HFFc6 (cell line): ENCODE measurements around the gene EPHA1. TPM values are rescaled to one million over a fixed set of nuclear protein-coding genes. Genes with fewer than 3 reads are reported as not detected.
"Not testable (repeated sequence)": the region's sequence is repeated elsewhere in the genome, so short reads cannot be mapped to it uniquely, and the experiment has no call there.

Source experiments
- DNase-seq: peaks from one replicate; pipeline ENCODE4 v3.0.0-alpha.2; 2018
- H3K27ac Mint-ChIP-seq: 2 replicates; pipeline ENCODE4 v1.8.0; 2020; ENCODE audit warnings: mild to moderate bottlenecking, mixed read lengths
- H3K27me3 Mint-ChIP-seq: 2 replicates; pipeline ENCODE4 v1.8.0; 2021; ENCODE audit warnings: mild to moderate bottlenecking, moderate library complexity, mixed read lengths; ENCODE audit not compliant: insufficient read depth
- H3K36me3 Mint-ChIP-seq: 2 replicates; pipeline ENCODE4 v1.8.0; 2021; ENCODE audit warnings: low read depth, mixed read lengths
- H3K4me1 Mint-ChIP-seq: 2 replicates; pipeline ENCODE4 v1.8.0; 2020; ENCODE audit warnings: low read depth, mixed read lengths
- H3K4me3 Mint-ChIP-seq: 2 replicates; pipeline ENCODE4 v1.8.0; 2020; ENCODE audit warnings: mild to moderate bottlenecking, moderate library complexity, mixed read lengths
- H3K9me3 Mint-ChIP-seq: 2 replicates; pipeline ENCODE4 v1.8.0; 2020; ENCODE audit warnings: mild to moderate bottlenecking, mixed read lengths
- total RNA-seq, 6 experiments: library from RNA; stranded (reverse); fragmentation: NEBNext Ultra II Directional; extraction: Animal tissue kit (Norgen Biotek cat#: 25700); gene quantifications; 2 replicates in 1 of 6; 3 replicates in 5 of 6; pipeline ENCODE4 v1.2.3, GENCODE V29; 2021
- TF ChIP-seq, protein P1 (sequence below): fragments of 200-600 bp; sonication (generic); IDR thresholded peaks from 2 replicates; pipeline ENCODE4 v1.5.0; 2021; ENCODE audit warnings: antibody characterized with exemption, mild to moderate bottlenecking

Gene EPHA1
- total RNA-seq, 6 experiments from 2014 or later: not detected

DNA sequence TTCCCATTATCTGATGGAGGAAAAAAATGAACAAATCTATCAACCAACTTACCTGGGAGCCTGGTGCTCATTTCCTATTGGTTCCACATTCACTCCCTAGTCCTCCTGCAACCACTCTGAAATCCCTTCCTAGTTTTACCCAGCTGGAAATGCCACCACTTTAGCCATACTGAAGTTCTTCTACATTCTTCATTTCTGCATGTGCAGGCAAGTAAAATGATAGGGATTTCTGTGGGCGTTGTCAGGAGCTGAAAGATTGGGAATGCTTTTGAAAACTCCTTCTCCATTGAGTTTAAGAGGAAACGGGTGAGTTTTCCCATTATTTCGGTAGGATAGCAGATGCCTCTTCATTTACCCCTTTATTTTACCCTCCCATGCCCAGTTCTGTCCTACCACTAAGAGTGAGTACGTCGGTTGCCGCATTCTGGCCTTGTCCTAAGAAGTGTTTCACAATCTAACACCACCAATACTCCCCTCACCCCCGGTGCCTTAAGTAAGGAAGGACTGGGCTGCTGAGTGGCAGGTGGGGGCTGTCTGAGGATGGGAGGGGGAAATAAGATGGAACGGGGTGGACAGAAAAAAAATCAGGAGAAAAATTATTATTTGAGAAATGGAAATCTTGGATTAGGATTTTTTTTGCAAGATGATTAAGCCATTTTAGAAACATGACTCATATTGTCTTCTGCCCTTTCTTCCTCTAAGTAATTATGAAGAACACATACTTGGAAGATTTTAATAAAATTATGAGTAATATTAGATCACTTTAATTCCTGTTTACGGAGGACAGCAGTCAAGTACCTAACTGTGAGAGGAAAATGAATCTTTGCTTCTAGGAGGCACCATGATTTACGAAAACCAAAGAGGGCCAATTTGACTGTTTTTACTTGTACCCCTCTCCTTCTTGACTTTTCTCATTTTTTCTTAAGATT lies 21.4 kb upstream of the EPHA1 start:
- no peak for DNase-seq
- TF ChIP-seq, protein P1, sequence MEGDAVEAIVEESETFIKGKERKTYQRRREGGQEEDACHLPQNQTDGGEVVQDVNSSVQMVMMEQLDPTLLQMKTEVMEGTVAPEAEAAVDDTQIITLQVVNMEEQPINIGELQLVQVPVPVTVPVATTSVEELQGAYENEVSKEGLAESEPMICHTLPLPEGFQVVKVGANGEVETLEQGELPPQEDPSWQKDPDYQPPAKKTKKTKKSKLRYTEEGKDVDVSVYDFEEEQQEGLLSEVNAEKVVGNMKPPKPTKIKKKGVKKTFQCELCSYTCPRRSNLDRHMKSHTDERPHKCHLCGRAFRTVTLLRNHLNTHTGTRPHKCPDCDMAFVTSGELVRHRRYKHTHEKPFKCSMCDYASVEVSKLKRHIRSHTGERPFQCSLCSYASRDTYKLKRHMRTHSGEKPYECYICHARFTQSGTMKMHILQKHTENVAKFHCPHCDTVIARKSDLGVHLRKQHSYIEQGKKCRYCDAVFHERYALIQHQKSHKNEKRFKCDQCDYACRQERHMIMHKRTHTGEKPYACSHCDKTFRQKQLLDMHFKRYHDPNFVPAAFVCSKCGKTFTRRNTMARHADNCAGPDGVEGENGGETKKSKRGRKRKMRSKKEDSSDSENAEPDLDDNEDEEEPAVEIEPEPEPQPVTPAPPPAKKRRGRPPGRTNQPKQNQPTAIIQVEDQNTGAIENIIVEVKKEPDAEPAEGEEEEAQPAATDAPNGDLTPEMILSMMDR: no peak
- Mint-ChIP-seq H3K9me3 (no peaks in the 10 kb centered on the region), H3K4me1 (peaks cover 27% of the 10 kb centered on the region), H3K27ac (peak overlapping the region; percentile 66), H3K36me3 (no peaks in the 10 kb centered on the region), H3K27me3 (no peaks in the 10 kb centered on the region), H3K4me3 (peak overlapping the region; percentile 9; the same call in 1 of the 2 replicates)

DNA sequence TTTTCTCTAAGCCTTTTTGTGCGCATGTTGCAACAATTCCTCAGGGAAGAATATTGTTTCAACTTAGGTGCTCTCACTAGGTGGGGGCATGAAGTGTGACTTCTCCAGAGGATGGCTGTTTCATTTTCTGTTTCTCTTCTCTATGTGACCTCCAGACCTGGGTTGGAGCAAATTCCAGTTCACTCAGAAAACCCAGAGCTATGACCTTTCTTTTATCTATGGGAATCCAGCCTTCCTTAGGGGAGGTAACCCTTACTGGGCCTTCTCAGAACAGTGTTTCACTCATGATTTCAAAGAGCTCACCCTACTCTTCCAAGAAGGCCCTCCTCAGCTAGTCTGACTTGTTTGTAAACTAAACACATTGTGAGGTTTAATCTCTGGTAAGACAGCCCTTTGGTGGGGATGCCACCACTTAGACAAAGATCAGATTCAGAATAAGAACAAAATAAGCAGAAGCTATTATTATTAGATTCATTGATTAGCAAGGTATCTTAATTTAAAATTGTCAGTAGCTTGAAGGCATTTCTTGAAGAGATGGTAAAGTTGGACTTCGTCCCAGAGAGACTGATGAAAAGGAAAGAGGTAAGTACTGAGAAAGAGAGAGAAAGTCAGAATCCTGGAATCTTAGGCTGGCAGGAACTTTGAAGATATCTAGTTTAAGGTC lies 18.0 kb upstream of the EPHA1 start:
- Mint-ChIP-seq H3K27ac (no peak overlapping the region), H3K4me1 (peaks cover 27% of the 10 kb centered on the region), H3K36me3 (no peaks in the 10 kb centered on the region), H3K9me3 (no peaks in the 10 kb centered on the region), H3K27me3 (no peaks in the 10 kb centered on the region), H3K4me3 (no peak overlapping the region)
- DNase-seq: no peak
- TF ChIP-seq, protein P1: no peak

DNA sequence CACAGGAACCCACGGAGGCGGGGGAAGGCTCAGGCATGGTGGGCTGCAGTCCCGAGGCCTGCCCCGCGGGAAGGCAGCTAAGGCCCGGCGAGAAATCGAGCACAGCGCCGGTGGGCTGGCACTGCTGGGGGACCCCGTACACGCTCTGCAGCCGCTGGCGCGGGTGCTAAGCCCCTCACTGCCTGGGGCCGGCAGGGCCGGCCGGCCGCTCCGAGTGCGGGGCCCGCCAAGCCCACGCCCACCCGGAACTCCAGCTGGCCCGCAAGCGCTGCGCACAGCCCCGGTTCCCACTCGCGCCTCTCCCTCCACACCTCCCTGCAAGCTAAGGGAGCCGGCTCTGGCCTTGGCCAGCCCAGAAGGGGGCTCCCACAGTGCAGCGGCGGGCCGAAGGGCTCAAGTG lies 15.8 kb upstream of the EPHA1 start:
- not testable (repeated sequence) for H3K4me3 Mint-ChIP-seq, DNase-seq, H3K9me3 Mint-ChIP-seq, H3K36me3 Mint-ChIP-seq, H3K27ac Mint-ChIP-seq, H3K27me3 Mint-ChIP-seq, H3K4me1 Mint-ChIP-seq

DNA sequence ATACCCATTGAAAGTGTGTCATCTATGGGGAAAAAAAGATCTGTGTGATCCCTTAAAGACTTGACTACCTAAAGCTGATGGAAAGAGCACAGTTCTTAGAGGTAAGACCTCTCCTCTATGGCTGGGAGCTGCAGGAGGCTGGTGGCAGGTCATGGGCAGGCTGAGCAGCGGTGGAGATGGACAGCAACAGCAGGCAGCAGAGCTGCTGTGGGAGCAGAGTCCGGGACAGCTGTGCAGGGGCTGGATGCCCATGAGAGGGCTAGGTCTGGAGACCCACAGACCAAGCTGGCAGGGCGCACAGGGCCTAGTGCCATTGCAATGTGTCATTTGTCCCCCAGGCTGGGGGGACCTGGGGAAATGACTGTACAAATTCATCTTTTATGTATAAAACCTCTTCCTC lies 13.4 kb upstream of the EPHA1 start:
- Mint-ChIP-seq H3K4me1 (peaks cover 21% of the 10 kb centered on the region), H3K9me3 (no peaks in the 10 kb centered on the region), H3K4me3 (no peak overlapping the region), H3K36me3 (no peaks in the 10 kb centered on the region), H3K27ac (no peak overlapping the region), H3K27me3 (no peaks in the 10 kb centered on the region)
- DNase-seq: no peak
- TF ChIP-seq, protein P1: no peak

DNA sequence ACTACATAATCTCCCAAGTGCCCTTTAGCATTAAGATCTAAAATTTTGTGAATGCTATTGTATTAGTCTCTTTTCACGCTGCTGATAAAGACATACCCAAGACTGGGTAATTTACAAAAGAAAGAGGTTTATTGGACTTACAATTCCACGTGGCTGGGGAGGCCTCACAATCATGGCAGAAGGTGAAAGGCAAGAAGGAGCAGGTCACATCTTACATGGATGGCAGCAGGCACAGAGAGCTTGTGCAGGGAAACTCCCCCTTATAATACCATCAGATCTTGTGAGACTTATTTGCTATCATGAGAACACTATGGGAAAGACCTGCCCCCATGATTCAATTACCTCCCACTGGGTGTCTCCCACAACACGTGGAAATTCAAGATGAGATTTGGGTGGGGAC lies 12.0 kb upstream of the EPHA1 start:
- not testable (repeated sequence) for H3K27ac Mint-ChIP-seq, H3K9me3 Mint-ChIP-seq, DNase-seq, H3K4me3 Mint-ChIP-seq, H3K27me3 Mint-ChIP-seq, H3K36me3 Mint-ChIP-seq
- H3K4me1 Mint-ChIP-seq: peaks cover 24% of the 10 kb centered on the region

DNA sequence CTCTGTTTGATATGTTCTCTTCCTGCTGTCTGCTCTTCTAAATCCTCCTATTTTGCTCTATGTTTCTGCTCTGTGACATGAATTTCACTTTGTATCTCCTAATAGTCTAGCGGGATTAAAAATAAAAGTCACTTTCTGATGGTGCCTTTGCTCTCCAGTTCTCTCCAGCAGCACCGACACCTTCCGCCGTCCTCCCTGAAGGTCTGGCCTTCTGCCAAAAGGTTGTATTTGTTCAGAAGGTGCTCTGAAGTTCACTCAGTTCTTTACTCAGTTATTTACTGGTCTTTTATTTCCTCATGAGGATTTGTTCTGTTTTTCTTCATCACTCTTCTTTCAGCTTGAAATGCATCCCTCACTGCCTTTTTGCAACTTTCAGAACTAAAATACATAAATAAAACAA lies 11.2 kb upstream of the EPHA1 start:
- Mint-ChIP-seq H3K4me3 (no peak overlapping the region), H3K36me3 (no peaks in the 10 kb centered on the region), H3K27ac (no peak overlapping the region), H3K4me1 (peaks cover 28% of the 10 kb centered on the region), H3K9me3 (no peaks in the 10 kb centered on the region), H3K27me3 (no peaks in the 10 kb centered on the region)
- DNase-seq: no peak
- TF ChIP-seq, protein P1: no peak
